GM12801 (cell line): ENCODE data around the gene FIP1L1.

Experiments used
- CTCF ChIP-seq: IDR thresholded peaks from one replicate; pipeline ENCODE4 v1.5.1; 2011; ENCODE audit warnings: control low read depth; ENCODE audit not compliant: insufficient read length; ENCODE audit errors: extremely low read depth

FIP1L1 gene

GRCh38 chr4:53500546-53500945 is 123.1 kb downstream of the FIP1L1 start:
- TF ChIP-seq CTCF = no peak

- no peak for TF ChIP-seq CTCF
Observed at GRCh38 chr4:53501561-53501960, 124.1 kb downstream of the FIP1L1 start.

GRCh38 chr4:53502094-53502493 is 124.7 kb downstream of the FIP1L1 start:
- TF ChIP-seq CTCF = no peak

- no peak for TF ChIP-seq CTCF
Observed at GRCh38 chr4:53505947-53506346, 128.5 kb downstream of the FIP1L1 start.

GRCh38 chr4:53507058-53507457 is 129.6 kb downstream of the FIP1L1 start:
- TF ChIP-seq CTCF = no peak

GRCh38 chr4:53507671-53508286 is 130.3 kb downstream of the FIP1L1 start:
- no peak for TF ChIP-seq CTCF

- no peak for TF ChIP-seq CTCF
Observed at GRCh38 chr4:53508446-53508845, 131.0 kb downstream of the FIP1L1 start.
